ENCODE measurements around the gene GNAL. TPM values are rescaled to one million over a fixed set of nuclear protein-coding genes. Genes with fewer than 3 reads are reported as not detected.

The GNAL gene
- total RNA-seq, 1 experiment from 2014 or later = 0.06 TPM

DNA sequence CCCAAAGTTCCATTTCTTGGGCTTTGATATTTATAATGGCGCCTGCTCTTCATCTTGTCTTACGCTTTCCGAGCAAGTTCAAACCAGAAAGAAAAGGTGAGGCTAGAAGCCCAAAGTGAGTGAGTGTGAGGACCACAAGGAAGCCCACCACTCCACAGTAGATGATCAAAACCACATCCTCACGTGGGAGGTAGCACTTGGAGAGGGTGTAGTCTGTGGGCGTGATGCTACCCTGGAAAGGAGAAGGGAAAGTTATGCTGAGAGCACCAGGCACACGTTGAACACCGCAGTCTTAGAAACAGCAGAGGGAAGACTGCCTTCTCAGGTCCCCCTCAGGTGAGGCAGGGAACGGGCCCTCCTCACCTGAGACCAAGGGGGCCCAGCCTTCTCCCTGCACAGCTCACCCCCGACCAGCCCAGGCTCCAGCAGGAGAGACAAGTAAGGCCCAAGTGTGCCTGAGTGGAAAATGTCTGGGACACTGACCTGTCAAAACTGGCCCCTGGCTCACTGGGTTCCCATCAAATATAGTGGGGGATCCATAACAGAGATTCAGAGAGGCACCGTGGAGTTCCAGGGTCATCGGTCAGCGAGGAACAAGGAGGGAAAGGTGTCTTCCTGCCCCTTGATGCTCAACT lies 195.4 kb downstream of the GNAL start:
- no peak for DNase-seq (ENCODE audit: low spot score)
- ChIA-PET CTCF (no interaction called here), POLR2A (ENCODE audit: low non-redundant PET) (no interaction called here)
- Histone ChIP-seq H3K4me3 (ENCODE audit: low read depth, low read length, poor library complexity, severe bottlenecking) (no peak overlapping the region), H3K36me3 (ENCODE audit: insufficient read depth, low read length, poor library complexity, severe bottlenecking) (no peaks in the 10 kb centered on the region), H3K27me3 (replicated peaks; ENCODE audit: insufficient read depth, low read depth, low read length, poor library complexity) (no peaks in the 10 kb centered on the region), H3K27ac (ENCODE audit: low read depth, low read length, poor library complexity, severe bottlenecking) (no peak overlapping the region), H3K4me1 (ENCODE audit: insufficient read depth, low read length, poor library complexity, severe bottlenecking) (no peaks in the 10 kb centered on the region), H3K9me3 (ENCODE audit: low read depth, low read length, poor library complexity, severe bottlenecking) (no peaks in the 10 kb centered on the region)
- no peak for TF ChIP-seq EZH2 (IDR thresholded peaks at IDR 0.05; ENCODE audit: borderline replicate concordance, low read depth, low read length, poor library complexity, severe bottlenecking)
- TF ChIP-seq, protein P1, sequence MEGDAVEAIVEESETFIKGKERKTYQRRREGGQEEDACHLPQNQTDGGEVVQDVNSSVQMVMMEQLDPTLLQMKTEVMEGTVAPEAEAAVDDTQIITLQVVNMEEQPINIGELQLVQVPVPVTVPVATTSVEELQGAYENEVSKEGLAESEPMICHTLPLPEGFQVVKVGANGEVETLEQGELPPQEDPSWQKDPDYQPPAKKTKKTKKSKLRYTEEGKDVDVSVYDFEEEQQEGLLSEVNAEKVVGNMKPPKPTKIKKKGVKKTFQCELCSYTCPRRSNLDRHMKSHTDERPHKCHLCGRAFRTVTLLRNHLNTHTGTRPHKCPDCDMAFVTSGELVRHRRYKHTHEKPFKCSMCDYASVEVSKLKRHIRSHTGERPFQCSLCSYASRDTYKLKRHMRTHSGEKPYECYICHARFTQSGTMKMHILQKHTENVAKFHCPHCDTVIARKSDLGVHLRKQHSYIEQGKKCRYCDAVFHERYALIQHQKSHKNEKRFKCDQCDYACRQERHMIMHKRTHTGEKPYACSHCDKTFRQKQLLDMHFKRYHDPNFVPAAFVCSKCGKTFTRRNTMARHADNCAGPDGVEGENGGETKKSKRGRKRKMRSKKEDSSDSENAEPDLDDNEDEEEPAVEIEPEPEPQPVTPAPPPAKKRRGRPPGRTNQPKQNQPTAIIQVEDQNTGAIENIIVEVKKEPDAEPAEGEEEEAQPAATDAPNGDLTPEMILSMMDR (conservative IDR thresholded peaks at IDR 0.05; ENCODE audit: low read depth, low read length) = no peak
- no TSS peak for BruUV-seq (replicated peaks)
- intact Hi-C loops (cut with micrococcal nuclease; ENCODE audit: unreplicated experiment) = no loop called here

DNA sequence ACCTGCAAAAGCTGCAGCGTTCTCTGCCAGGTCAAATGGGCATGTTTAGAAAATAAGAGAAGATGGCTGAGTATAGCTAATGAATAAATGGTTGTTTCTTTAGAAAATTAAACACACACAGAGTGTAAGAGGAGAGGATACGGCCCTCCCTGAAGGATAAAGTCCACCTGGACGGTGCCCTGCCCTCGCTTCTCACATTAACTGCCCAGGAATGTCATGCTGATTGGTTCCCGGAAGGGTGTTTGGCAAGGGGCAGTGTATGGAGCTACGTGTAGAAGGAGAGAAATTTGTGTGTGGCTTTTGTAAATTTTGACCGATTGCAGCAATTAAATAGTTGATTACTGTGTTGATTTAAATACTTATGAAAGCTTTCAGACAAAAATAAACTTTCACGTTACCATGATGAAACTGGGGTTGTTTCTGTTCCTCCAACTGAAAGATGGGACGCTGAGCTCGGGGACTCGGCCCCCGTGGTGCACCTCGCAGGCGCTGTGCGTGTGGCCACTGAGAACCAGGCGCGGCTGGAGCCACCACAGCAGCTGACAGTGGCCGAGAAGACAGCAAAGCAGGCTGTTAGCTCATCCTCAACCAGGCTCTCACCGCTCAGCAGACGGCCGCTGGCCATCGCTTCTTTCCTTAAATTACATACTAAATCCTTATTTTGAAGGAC lies 196.3 kb downstream of the GNAL start:
- no peaks in the 10 kb centered on the region for H3K9me3 ChIP-seq (ENCODE audit: low read depth, low read length, poor library complexity, severe bottlenecking)
- no peak overlapping the region for H3K27ac ChIP-seq (ENCODE audit: low read depth, low read length, poor library complexity, severe bottlenecking)
- H3K27me3 ChIP-seq (replicated peaks; ENCODE audit: insufficient read depth, low read depth, low read length, poor library complexity) = no peaks in the 10 kb centered on the region
- TF ChIP-seq, protein P1 (conservative IDR thresholded peaks at IDR 0.05; ENCODE audit: low read depth, low read length) = no peak
- TF ChIP-seq EZH2 (IDR thresholded peaks at IDR 0.05; ENCODE audit: borderline replicate concordance, low read depth, low read length, poor library complexity, severe bottlenecking) = no peak
- no peak overlapping the region for H3K4me3 ChIP-seq (ENCODE audit: low read depth, low read length, poor library complexity, severe bottlenecking)
- ChIA-PET CTCF (no interaction called here), POLR2A (ENCODE audit: low non-redundant PET) (no interaction called here)
- no peaks in the 10 kb centered on the region for H3K36me3 ChIP-seq (ENCODE audit: insufficient read depth, low read length, poor library complexity, severe bottlenecking)
- no peak for DNase-seq (ENCODE audit: low spot score)
- no peaks in the 10 kb centered on the region for H3K4me1 ChIP-seq (ENCODE audit: insufficient read depth, low read length, poor library complexity, severe bottlenecking)
- no TSS peak for BruUV-seq (replicated peaks)
- intact Hi-C loops (cut with micrococcal nuclease; ENCODE audit: unreplicated experiment) = no loop called here

DNA sequence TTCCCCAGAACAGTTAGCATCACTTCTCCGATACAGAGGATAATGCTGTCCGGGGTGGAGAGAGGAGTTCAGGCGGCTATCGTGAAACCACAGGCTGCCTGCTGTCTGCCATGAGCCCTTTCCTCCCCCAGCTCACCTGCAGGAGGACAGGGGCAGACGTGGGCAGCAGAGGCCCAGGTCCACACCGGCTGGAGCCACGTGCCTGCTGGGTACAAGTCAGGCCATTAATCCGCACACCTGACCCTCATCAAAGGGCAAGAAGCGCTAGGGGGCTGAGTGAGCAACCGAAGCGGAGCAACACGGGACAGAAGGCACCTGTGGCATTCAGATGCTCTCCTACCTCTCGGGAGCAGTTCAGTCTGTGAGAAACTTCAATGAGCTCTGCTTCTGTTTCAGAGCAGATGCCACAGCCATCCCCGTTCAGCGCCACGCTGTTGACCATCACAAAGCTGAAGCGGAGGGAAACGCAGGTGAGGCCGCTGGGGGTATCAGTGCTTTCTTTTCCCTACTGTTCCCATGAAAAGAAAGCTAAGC lies 197.6 kb downstream of the GNAL start:
- Histone ChIP-seq H3K4me3 (ENCODE audit: low read depth, low read length, poor library complexity, severe bottlenecking) (no peak overlapping the region), H3K27ac (ENCODE audit: low read depth, low read length, poor library complexity, severe bottlenecking) (no peak overlapping the region), H3K4me1 (ENCODE audit: insufficient read depth, low read length, poor library complexity, severe bottlenecking) (no peaks in the 10 kb centered on the region), H3K36me3 (ENCODE audit: insufficient read depth, low read length, poor library complexity, severe bottlenecking) (no peaks in the 10 kb centered on the region), H3K9me3 (ENCODE audit: low read depth, low read length, poor library complexity, severe bottlenecking) (no peaks in the 10 kb centered on the region), H3K27me3 (replicated peaks; ENCODE audit: insufficient read depth, low read depth, low read length, poor library complexity) (no peaks in the 10 kb centered on the region)
- ChIA-PET CTCF (no interaction called here), POLR2A (ENCODE audit: low non-redundant PET) (no interaction called here)
- intact Hi-C loops (cut with micrococcal nuclease; ENCODE audit: unreplicated experiment) = no loop called here
- no TSS peak for BruUV-seq (replicated peaks)
- DNase-seq (ENCODE audit: low spot score) = no peak
- TF ChIP-seq, protein P1 (conservative IDR thresholded peaks at IDR 0.05; ENCODE audit: low read depth, low read length) = no peak
- no peak for TF ChIP-seq EZH2 (IDR thresholded peaks at IDR 0.05; ENCODE audit: borderline replicate concordance, low read depth, low read length, poor library complexity, severe bottlenecking)

Measured in A673 (cell line).